ENCODE measurements around the gene IMPDH1.

DNA sequence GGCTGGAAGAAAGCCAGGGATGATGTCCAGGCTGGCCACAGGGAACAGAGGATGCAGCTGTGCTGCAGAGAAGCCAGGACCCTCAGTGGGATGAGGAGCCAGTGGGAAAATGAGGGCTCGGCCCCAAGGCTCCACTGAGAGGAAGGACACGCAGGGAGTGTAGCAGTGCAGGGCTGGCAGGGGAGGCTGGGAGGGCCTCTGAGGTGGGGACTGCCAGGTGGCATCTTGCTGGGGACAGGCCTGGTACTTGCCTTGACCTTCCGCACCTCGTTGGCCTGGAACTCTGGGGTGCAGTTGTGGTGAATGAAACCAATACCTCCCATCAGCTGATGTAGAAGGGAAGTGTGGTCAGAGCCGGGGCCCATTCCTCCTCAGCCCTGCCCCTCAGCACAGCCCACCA, 9.2 kb downstream of the IMPDH1 start:
- TF ChIP-seq CTCF (IDR thresholded peaks at IDR 0.05) (no peak), POLR2AphosphoS5 (IDR thresholded peaks at IDR 0.05; ENCODE audit: low read depth, low read length) (no peak)
- TF ChIP-seq, protein P1, sequence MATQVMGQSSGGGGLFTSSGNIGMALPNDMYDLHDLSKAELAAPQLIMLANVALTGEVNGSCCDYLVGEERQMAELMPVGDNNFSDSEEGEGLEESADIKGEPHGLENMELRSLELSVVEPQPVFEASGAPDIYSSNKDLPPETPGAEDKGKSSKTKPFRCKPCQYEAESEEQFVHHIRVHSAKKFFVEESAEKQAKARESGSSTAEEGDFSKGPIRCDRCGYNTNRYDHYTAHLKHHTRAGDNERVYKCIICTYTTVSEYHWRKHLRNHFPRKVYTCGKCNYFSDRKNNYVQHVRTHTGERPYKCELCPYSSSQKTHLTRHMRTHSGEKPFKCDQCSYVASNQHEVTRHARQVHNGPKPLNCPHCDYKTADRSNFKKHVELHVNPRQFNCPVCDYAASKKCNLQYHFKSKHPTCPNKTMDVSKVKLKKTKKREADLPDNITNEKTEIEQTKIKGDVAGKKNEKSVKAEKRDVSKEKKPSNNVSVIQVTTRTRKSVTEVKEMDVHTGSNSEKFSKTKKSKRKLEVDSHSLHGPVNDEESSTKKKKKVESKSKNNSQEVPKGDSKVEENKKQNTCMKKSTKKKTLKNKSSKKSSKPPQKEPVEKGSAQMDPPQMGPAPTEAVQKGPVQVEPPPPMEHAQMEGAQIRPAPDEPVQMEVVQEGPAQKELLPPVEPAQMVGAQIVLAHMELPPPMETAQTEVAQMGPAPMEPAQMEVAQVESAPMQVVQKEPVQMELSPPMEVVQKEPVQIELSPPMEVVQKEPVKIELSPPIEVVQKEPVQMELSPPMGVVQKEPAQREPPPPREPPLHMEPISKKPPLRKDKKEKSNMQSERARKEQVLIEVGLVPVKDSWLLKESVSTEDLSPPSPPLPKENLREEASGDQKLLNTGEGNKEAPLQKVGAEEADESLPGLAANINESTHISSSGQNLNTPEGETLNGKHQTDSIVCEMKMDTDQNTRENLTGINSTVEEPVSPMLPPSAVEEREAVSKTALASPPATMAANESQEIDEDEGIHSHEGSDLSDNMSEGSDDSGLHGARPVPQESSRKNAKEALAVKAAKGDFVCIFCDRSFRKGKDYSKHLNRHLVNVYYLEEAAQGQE (IDR thresholded peaks at IDR 0.05; ENCODE audit: insufficient read depth in 1 of 2, low read depth in 2 of 2, low read length in 1 of 2): no peak

Measured in Panc1 (cell line).